HCT116 (cell line): ENCODE results near the gene APPBP2. TPM values are rescaled to one million over a fixed set of nuclear protein-coding genes. Genes with fewer than 3 reads are reported as not detected.

Experiments
- ATAC-seq: fragments of 200-7000 bp; cut with Tn5 transposase; 2 replicates; pipeline ENCODE4 v1.9.1; 2020; ENCODE audit warnings: mild to moderate bottlenecking, moderate library complexity
- BruUV-seq: library from RNA; stranded (reverse); fragments of 400-500 nt; replicated peaks from 2 replicates; lab custom pipeline; 2021; lab: Mats Ljungman, UMichigan
- CTCF ChIA-PET: fragments of 300-600 bp; sonication (Branson Sonifier 250); formaldehyde crosslinking; loops from one replicate; lab custom pipeline; 2021; ENCODE audit warnings: antibody characterized with exemption; lab: Charles Lee
- POLR2A ChIA-PET: fragments of 300-600, 350-600 bp; sonication (Branson Sonifier 250); formaldehyde crosslinking; loops from one replicate; lab custom pipeline; 2021; ENCODE audit warnings: antibody characterized with exemption; lab: Charles Lee
- RAD21 ChIA-PET, 2 experiments: fragments of 300-600 bp; sonication (Branson Sonifier 250); formaldehyde crosslinking; loops; one replicate each; lab custom pipeline; 2023; ENCODE audit warnings: low total read pairs in 2 of 2; ENCODE audit not compliant: uncharacterized antibody in 2 of 2, unreplicated experiment in 2 of 2, low non-redundant PET in 1 of 2; lab: Charles Lee
- DNase-seq: peaks from one replicate; pipeline ENCODE4 v3.0.0-alpha.2; 2010; ENCODE audit warnings: low read depth, low spot score
- H2AFZ ChIP-seq: fragments of 200-600 bp; shearing (Covaris generic), sonication (generic); 2 replicates; pipeline ENCODE4 v1.6.1; 2017; ENCODE audit warnings: low read depth, mixed run types, mixed read lengths, antibody characterized with exemption, low read length; ENCODE audit not compliant: poor library complexity, severe bottlenecking
- H3K27ac ChIP-seq: 2 replicates; pipeline ENCODE4 v1.5.1; 2012; ENCODE audit warnings: low read depth, low read length
- H3K27me3 ChIP-seq: fragments of 200-600 bp; sonication (generic); 2 replicates; pipeline ENCODE4 v1.6.1; 2016; ENCODE audit warnings: mixed run types, low read length, mixed read lengths; ENCODE audit not compliant: insufficient read depth
- H3K36me3 ChIP-seq, 2 experiments: fragments of 200-500 bp in 1 of 2; fragments of 200-600 bp in 1 of 2; sonication (Bioruptor generic) in 1 of 2; sonication (generic) in 1 of 2; 2 replicates each; pipeline versions ENCODE4 v1.5.1 to v1.6.1; 2014 to 2016; ENCODE audit warnings: low read length in 2 of 2, inconsistent platforms in 1 of 2, mixed read lengths in 1 of 2, mixed run types in 1 of 2; ENCODE audit not compliant: insufficient read depth in 2 of 2, control insufficient read depth in 1 of 2
- H3K4me1 ChIP-seq, 2 experiments: fragments of 200-600 bp in 1 of 2; sonication (generic) in 1 of 2; 2 replicates each; pipeline versions ENCODE4 v1.5.1 to v1.6.1; 2012 to 2017; ENCODE audit warnings: low read length in 2 of 2, inconsistent platforms in 1 of 2, mild to moderate bottlenecking in 1 of 2, mixed read lengths in 1 of 2, mixed run types in 1 of 2, moderate library complexity in 1 of 2; ENCODE audit not compliant: insufficient read depth in 2 of 2, control insufficient read depth in 1 of 2
- H3K4me2 ChIP-seq: fragments of 200-600 bp; sonication (generic); 2 replicates; pipeline ENCODE4 v1.6.1; 2017; ENCODE audit warnings: mixed run types, low read length, mixed read lengths
- H3K4me3 ChIP-seq, 2 experiments: fragments of 200-600 bp in 1 of 2; sonication (generic) in 1 of 2; replicated peaks in 1 of 2; 2 replicates each; pipeline ENCODE4 v1.5.1; 2011 to 2016; ENCODE audit warnings: low read length in 2 of 2, control low read depth in 1 of 2, low read depth in 1 of 2, mild to moderate bottlenecking in 1 of 2, mixed read lengths in 1 of 2, mixed run types in 1 of 2
- H3K79me2 ChIP-seq: fragments of 200-600 bp; sonication (generic); 2 replicates; pipeline ENCODE4 v1.6.1; 2017; ENCODE audit warnings: mild to moderate bottlenecking, mixed run types, low read length, moderate library complexity, mixed read lengths; ENCODE audit not compliant: insufficient read depth
- H3K9ac ChIP-seq: fragments of 200-600 bp; sonication (generic); 2 replicates; pipeline ENCODE4 v1.6.1; 2016; ENCODE audit warnings: low read length, mixed read lengths
- H3K9me2 ChIP-seq: fragments of 200-600 bp; sonication (generic), shearing (Covaris generic); 2 replicates; pipeline ENCODE4 v1.6.1; 2017; ENCODE audit warnings: mixed run types, mild to moderate bottlenecking, moderate library complexity; ENCODE audit not compliant: insufficient read depth
- H3K9me3 ChIP-seq, 2 experiments: fragments of 200-500 bp in 1 of 2; fragments of 200-600 bp in 1 of 2; sonication (Bioruptor generic) in 1 of 2; sonication (generic) in 1 of 2; 2 replicates each; pipeline ENCODE4 v1.6.1; 2014 to 2017; ENCODE audit warnings: low read length in 2 of 2, mixed read lengths in 2 of 2, inconsistent platforms in 1 of 2, low read depth in 1 of 2, mild to moderate bottlenecking in 1 of 2, mixed run types in 1 of 2, moderate library complexity in 1 of 2; ENCODE audit not compliant: control insufficient read depth in 1 of 2, insufficient read depth in 1 of 2
- H4K20me1 ChIP-seq: fragments of 200-600 bp; sonication (generic), shearing (Covaris generic); 2 replicates; pipeline ENCODE4 v1.6.1; 2017; ENCODE audit warnings: mixed run types, mild to moderate bottlenecking, moderate library complexity; ENCODE audit not compliant: insufficient read depth
- ATF3 ChIP-seq: IDR thresholded peaks from 2 replicates; pipeline ENCODE4 v1.6.1; 2012
- CEBPB ChIP-seq: IDR thresholded peaks from 2 replicates; pipeline ENCODE4 v1.6.1; 2012; ENCODE audit warnings: low read depth
- CTCF ChIP-seq, 3 experiments: fragments of 200-600 bp in 1 of 3; sonication (generic) in 1 of 3; IDR thresholded peaks in 2 of 3; conservative IDR thresholded peaks in 1 of 3; 2 replicates each; pipeline ENCODE4 v1.5.1; 2012 to 2017; ENCODE audit warnings: low read depth in 2 of 3, low read length in 2 of 3, antibody characterized with exemption in 1 of 3, borderline replicate concordance in 1 of 3, control low read depth in 1 of 3, mild to moderate bottlenecking in 1 of 3, mixed read lengths in 1 of 3, mixed run types in 1 of 3, moderate library complexity in 1 of 3; ENCODE audit not compliant: insufficient read depth in 1 of 3
- EGR1 ChIP-seq: IDR thresholded peaks from 2 replicates; pipeline ENCODE4 v1.6.1; 2012; ENCODE audit warnings: low read depth
- ELF1 ChIP-seq: IDR thresholded peaks from 2 replicates; pipeline ENCODE4 v1.6.1; 2012; ENCODE audit warnings: low read depth, borderline replicate concordance
- FOSL1 ChIP-seq: IDR thresholded peaks from 2 replicates; pipeline ENCODE4 v1.6.1; 2012; ENCODE audit warnings: low read depth
- MAX ChIP-seq: IDR thresholded peaks from 2 replicates; pipeline ENCODE4 v1.6.1; 2012
- SP1 ChIP-seq: IDR thresholded peaks from 2 replicates; pipeline ENCODE4 v1.6.1; 2012; ENCODE audit warnings: low read depth
- TCF7L2 ChIP-seq: IDR thresholded peaks from 2 replicates; pipeline ENCODE4 v1.7.0; 2011; ENCODE audit warnings: borderline replicate concordance, inconsistent platforms; ENCODE audit not compliant: insufficient read depth, insufficient read length; ENCODE audit errors: extremely low read depth
- ZBTB33 ChIP-seq: IDR thresholded peaks from 2 replicates; pipeline ENCODE4 v1.6.1; 2011; ENCODE audit warnings: mild to moderate bottlenecking, low read length, moderate library complexity; ENCODE audit not compliant: insufficient replicate concordance; ENCODE audit errors: extremely low read depth
- ZFX ChIP-seq: fragments of 450-650 bp; IDR thresholded peaks from 2 replicates; pipeline ENCODE4 v1.6.1; 2017
- intact Hi-C: fragments of 100-400 bp; cut with micrococcal nuclease; formaldehyde crosslinking; loops from 2 replicates; pipeline ENCODE4 v1.10.0; 2022
- total RNA-seq: library from RNA; stranded (reverse); gene quantifications from one replicate; pipeline ENCODE4 v1.2.1, GENCODE V29; 2021; ENCODE audit not compliant: unreplicated experiment

The APPBP2 gene
- total RNA-seq, 1 experiment from 2014 or later, result 35.8 TPM

GRCh38 chr17:60451071-60451470 lies 75.0 kb downstream of the APPBP2 start (continued):
- TF ChIP-seq ELF1, result no peak
- TF ChIP-seq ZBTB33, result no peak
- TF ChIP-seq MAX, result no peak
- no peak for TF ChIP-seq TCF7L2
- TF ChIP-seq SP1, result no peak
- TF ChIP-seq ATF3, result no peak

GRCh38 chr17:60447375-60447774 lies 78.7 kb downstream of the APPBP2 start:
- H3K4me3 ChIP-seq, result no peak overlapping the region
- ChIA-PET CTCF (no interaction called here), POLR2A (no interaction called here), RAD21 (no interaction called here)
- intact Hi-C loops, result no loop called here
- no peak overlapping the region for H3K9ac ChIP-seq
- no peak overlapping the region for H3K4me2 ChIP-seq
- H3K4me1 ChIP-seq, result peaks cover 0 to 4% of the 10 kb centered on the region in 2 experiments; a peak in 1 of 4 replicates
- peaks cover 10 to 26% of the 10 kb centered on the region in 2 experiments; a peak in 3 of 4 replicates for H3K36me3 ChIP-seq
- no peak for DNase-seq
- no peaks in the 10 kb centered on the region for H4K20me1 ChIP-seq
- H3K9me2 ChIP-seq, result no peaks in the 10 kb centered on the region
- no peaks in the 10 kb centered on the region for H3K9me3 ChIP-seq
- no peak overlapping the region for H3K27ac ChIP-seq
- TSS peak; percentile 26 for BruUV-seq
- H3K79me2 ChIP-seq, result no peaks in the 10 kb centered on the region
- no peak for TF ChIP-seq TCF7L2
- no peak for TF ChIP-seq ZFX
- no peak for TF ChIP-seq SP1
- TF ChIP-seq CTCF (IDR thresholded peaks at IDR 0.05 in 2 of 3, conservative IDR thresholded peaks at IDR 0.05 in 1 of 3; ENCODE audit: borderline replicate concordance in 1 of 3, insufficient read depth in 1 of 3, low read depth in 2 of 3, low read length in 2 of 3), result no peak
- TF ChIP-seq FOSL1, result no peak
- no peak for TF ChIP-seq CEBPB
- TF ChIP-seq EGR1, result no peak
- TF ChIP-seq, all 23 proteins: peak for 0
- no peak for ATAC-seq
- H2AFZ ChIP-seq, result no peak overlapping the region
- no peaks in the 10 kb centered on the region for H3K27me3 ChIP-seq
